ENCODE measurements around the gene JAZF1. TPM values are rescaled to one million over a fixed set of nuclear protein-coding genes. Genes with fewer than 3 reads are reported as not detected.

JAZF1 gene
- total RNA-seq, 4 donors from 2014 or later, result 29.3 to 33.8 (median 30.1) TPM

- DNase-seq (ENCODE audit: extremely low spot score), result peak; percentile 92
- Histone ChIP-seq H3K36me3 (no peaks in the 10 kb centered on the region), H3K4me3 (no peak overlapping the region), H3K27me3 (no peaks in the 10 kb centered on the region), H3K4me1 (peaks cover 37 to 89% (median 67%) of the 10 kb centered on the region in 4 donors), H3K9me3 (no peaks in the 10 kb centered on the region), H3K27ac (replicated peaks in 1 of 4) (peak overlapping the region in 1 of 4 donors; percentile 77)
- intact Hi-C loops (cut with DNase I), result no loop called here
- TF ChIP-seq CTCF (IDR thresholded peaks at IDR 0.05) (no peak), POLR2AphosphoS5 (IDR thresholded peaks at IDR 0.05) (no peak), EP300 (IDR thresholded peaks at IDR 0.05) (no peak), POLR2A (IDR thresholded peaks at IDR 0.05; ENCODE audit: low read depth) (no peak)
- WGBS, result 81% methylated on average over 6 of the region's 6 CpGs
Observed at GRCh38 chr7:28102797-28103196, 77.8 kb downstream of the JAZF1 start.

DNA sequence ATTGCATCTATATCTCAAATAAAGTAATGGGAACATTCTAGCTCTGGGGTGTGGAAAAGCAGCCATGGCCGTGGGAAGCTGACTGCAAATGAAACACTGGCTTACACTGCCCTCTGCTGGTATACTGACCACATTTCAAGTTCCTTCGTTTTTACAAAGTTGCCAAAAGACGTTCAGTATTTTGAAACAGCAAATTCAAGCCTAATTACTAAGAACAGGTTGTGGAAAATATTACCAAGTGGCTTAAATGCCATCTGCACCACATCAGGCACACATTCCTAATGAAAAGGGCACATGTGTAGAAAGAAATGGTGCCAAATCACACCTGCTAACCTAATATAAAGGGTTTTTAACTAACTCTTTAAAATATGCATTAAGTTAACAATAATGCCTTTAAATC, 83.9 kb downstream of the JAZF1 start:
- Histone ChIP-seq H3K36me3 (no peaks in the 10 kb centered on the region), H3K4me1 (peaks cover 23 to 71% (median 44%) of the 10 kb centered on the region in 4 donors), H3K9me3 (no peaks in the 10 kb centered on the region), H3K27me3 (no peaks in the 10 kb centered on the region), H3K4me3 (no peak overlapping the region), H3K27ac (replicated peaks in 1 of 4) (peak overlapping the region; percentile 21 to 56 (median 48))
- intact Hi-C loops (cut with DNase I), result loop anchor here (5.0 to 10.0 kb wide), 3 partner anchors 34 to 902 kb away; partner anchors contain the start of gene TAX1BP1
- TF ChIP-seq CTCF (IDR thresholded peaks at IDR 0.05), result peak; percentile 83 to 90 (median 90)
- TF ChIP-seq EP300 (IDR thresholded peaks at IDR 0.05), result no peak
- peak in 1 of 2 donors; percentile 75 for TF ChIP-seq POLR2AphosphoS5 (IDR thresholded peaks at IDR 0.05)
- no peak for TF ChIP-seq POLR2A (IDR thresholded peaks at IDR 0.05; ENCODE audit: low read depth)
- DNase-seq (ENCODE audit: extremely low spot score), result peak; percentile 92
- WGBS, result 0% methylated on average over 3 of the region's 3 CpGs

GRCh38 chr7:28095231-28095630, 85.4 kb downstream of the JAZF1 start:
- no peaks in the 10 kb centered on the region for H3K36me3 ChIP-seq
- no peak for DNase-seq (ENCODE audit: extremely low spot score)
- H3K27ac ChIP-seq (replicated peaks in 1 of 4), result peak overlapping the region in 1 of 4 donors; percentile 35
- no peak overlapping the region for H3K4me3 ChIP-seq
- 84% methylated on average over 4 of the region's 4 CpGs for WGBS
- peaks cover 23 to 67% (median 40%) of the 10 kb centered on the region in 4 donors for H3K4me1 ChIP-seq
- no peaks in the 10 kb centered on the region for H3K9me3 ChIP-seq
- no peak for TF ChIP-seq EP300 (IDR thresholded peaks at IDR 0.05)
- no peaks in the 10 kb centered on the region for H3K27me3 ChIP-seq
- intact Hi-C loops (cut with DNase I), result loop anchor here (5.0 to 10.0 kb wide), 3 partner anchors 33 to 900 kb away; partner anchors contain the start of gene TAX1BP1

DNA sequence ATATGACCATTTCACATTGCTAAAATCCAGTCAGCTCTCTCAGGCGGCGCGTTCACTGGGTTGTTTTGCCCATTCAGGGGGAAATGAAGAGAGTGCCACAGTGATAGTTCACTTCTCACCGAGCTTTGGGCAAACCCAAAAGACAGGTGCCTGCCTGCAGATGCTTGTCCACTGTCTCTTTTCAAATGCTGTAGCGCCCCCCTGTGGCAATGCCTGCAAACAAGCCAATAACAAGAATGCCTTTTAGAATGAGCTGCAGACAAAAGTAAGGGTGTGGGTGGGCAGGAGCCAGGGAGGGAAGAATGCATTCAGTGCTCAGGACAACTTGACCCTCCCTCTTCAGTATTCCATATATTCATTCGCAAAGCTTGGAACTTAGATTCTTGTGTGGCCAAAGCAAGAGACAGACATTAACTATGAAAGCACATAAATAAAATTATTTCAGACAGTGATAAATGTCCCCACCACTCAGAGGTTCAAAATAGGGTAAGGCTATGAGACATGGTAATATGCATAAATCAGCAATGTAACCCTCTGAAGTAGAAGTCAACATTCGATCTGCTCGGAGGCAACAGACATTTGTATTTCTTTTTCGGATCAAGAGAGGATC, 86.9 kb downstream of the JAZF1 start:
- 78% methylated on average over 9 of the region's 9 CpGs for WGBS
- H3K4me3 ChIP-seq, result no peak overlapping the region
- H3K4me1 ChIP-seq, result peaks cover 23 to 52% (median 41%) of the 10 kb centered on the region in 4 donors
- DNase-seq (ENCODE audit: extremely low spot score), result no peak
- intact Hi-C loops (cut with DNase I), result loop anchor here (10.0 kb wide), 2 partner anchors 349 to 899 kb away; partner anchors contain the start of gene TAX1BP1
- no peaks in the 10 kb centered on the region for H3K27me3 ChIP-seq
- TF ChIP-seq CTCF (IDR thresholded peaks at IDR 0.05), result peak; percentile 48 to 60 (median 51)
- no peak for TF ChIP-seq EP300 (IDR thresholded peaks at IDR 0.05)
- no peak overlapping the region for H3K27ac ChIP-seq (replicated peaks in 1 of 4)
- H3K9me3 ChIP-seq, result no peaks in the 10 kb centered on the region
- H3K36me3 ChIP-seq, result no peaks in the 10 kb centered on the region

- no peaks in the 10 kb centered on the region for H3K36me3 ChIP-seq
- H3K27ac ChIP-seq (replicated peaks in 1 of 4), result no peak overlapping the region
- DNase-seq (ENCODE audit: extremely low spot score), result no peak
- no peak overlapping the region for H3K4me3 ChIP-seq
- H3K27me3 ChIP-seq, result no peaks in the 10 kb centered on the region
- H3K9me3 ChIP-seq, result no peaks in the 10 kb centered on the region
- WGBS, result 91% methylated on average over 1 of the region's 1 CpG
- H3K4me1 ChIP-seq, result peaks cover 8 to 37% (median 29%) of the 10 kb centered on the region in 4 donors
- TF ChIP-seq CTCF (IDR thresholded peaks at IDR 0.05), result no peak
- TF ChIP-seq EP300 (IDR thresholded peaks at IDR 0.05), result no peak
- no peak for TF ChIP-seq POLR2A (IDR thresholded peaks at IDR 0.05; ENCODE audit: low read depth)
- TF ChIP-seq POLR2AphosphoS5 (IDR thresholded peaks at IDR 0.05), result no peak
- intact Hi-C loops (cut with DNase I), result loop anchor here (10.0 kb wide), 2 partner anchors 346 to 896 kb away; partner anchors contain the start of gene TAX1BP1
Observed at GRCh38 chr7:28091190-28091589, 89.4 kb downstream of the JAZF1 start.
